HG03575 (cell line): ENCODE measurements around the gene CLTCL1.

Experiments
- ATAC-seq: cut with Tn5 transposase; IDR thresholded peaks from one replicate; pipeline ENCODE4 v1.9.1; 2021; ENCODE audit not compliant: unreplicated experiment, insufficient number of reproducible peaks, low FRiP score; ENCODE audit errors: extremely low read depth

The CLTCL1 gene

DNA sequence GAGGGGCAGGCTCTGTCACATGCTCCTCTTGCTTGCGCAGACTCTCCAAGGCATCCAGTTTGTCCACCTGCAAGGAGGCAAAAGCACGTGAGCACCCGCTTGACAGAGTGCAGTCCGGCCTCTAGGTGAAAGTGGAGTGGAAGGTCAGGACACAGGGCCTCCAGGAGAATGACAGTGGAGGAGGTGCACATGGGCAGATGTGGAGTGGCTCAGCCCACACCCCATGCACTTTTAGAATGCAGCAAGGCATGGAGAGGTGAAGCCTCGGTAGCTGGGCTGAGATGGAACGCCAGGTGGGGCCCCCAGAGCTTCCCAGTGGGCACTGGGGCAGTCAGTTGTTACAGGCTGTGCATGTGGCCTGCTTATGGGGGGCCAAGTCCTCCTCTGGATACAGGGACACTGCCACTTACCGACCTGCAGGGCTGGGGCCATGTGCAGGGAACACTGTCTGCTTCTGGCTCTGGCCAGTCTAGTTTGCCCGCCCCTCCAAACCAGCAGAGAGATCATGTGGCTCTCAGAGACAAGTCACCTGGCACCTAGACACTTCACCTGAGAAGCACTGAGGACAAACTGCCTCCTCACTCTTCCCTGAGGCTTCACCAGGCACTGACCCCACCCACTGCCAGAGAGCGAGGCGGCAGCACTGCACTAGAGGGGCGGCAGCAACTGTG is 110.6 kb downstream of the CLTCL1 start:
- no peak for ATAC-seq

DNA sequence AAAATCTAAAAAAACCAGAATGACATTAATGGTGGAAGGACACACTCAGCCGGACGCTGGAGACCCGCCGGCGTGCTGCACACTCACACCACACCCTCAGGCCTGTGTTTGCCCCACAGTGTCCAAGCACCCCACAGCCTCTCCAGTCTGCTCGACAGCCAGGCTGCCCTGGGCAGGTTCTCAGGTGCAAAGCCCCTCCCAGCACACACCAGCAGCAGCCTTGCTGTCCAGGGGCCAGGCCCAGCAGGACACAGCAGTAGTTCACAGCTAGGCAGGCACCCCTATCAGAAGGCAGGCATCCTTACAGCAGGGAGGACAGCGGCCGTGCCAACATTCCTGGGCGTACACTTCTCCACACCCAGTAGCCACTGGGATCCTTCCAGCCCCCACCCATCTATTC is 111.3 kb downstream of the CLTCL1 start:
- no peak for ATAC-seq

DNA sequence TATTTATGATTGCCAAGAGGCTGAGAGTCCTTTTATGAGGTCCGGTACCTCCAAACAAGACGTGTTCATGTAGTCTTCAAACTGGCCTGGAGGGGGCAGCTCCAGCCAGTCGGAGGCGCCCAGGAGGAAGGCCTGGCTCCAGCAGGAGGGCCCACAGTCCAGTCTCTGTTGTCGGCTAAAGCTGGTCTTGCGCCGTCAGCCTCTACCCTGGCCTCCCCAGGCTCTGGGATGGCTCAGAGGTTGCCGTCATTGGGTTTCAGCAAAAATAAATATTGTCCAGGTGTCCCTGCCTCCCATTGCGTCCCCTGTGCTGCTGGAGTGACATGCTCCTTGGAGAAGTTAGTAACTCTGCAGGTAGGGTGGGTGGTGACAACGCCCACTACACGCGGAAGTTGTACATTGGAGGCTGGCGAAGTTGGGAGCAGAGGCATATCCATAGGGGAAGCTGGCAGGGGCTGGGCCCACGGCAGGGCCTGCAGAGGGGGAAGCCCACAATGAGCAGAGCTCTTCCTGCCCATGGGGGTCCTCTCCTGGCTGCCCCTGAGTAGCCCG is 111.9 kb downstream of the CLTCL1 start:
- no peak for ATAC-seq

DNA sequence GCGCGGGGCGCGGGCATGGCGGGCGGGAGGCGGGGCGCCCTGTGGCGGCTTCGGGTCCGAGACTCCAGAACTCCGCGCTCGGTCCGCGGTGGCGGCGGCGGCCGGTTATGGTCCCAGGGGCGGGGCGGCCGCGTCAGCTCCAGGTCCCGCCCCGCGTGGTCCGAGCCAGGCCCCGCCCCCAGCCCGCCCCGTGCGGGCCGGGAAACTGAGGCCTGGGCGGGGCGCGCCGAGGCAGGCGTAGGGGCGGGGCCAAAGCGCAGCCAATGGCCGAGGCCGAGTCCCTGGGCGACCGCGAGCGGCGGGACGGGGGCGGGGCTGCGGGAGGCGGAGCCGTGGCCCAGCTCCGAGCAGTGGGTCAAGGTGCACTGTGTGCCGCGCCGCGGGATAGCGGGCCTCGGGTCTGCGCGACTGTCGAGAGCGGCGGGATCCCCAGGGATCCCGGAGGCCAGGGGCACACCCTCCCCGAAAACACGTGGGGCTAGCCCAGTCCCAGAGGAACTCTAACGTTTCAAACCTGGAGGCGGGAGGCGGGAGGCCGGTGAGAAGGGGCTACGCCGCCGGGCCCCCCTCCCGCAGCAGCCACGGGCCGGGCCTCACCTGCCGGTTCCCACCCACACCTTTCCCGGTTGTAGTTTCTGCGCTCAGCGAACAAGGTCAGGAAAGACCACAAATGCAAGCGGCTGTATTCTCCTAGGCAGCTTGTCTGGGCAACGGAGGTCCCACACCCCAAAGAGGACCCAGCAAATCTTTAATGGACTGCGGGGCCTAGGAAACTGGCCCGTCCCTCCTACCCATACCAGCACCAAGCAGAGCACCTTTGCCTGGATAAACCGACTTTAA is 112.6 kb downstream of the CLTCL1 start, which contains the start of gene SLC25A1:
SLC25A1 (minus strand) TSS at position 80 of the 840 bp plus-strand sequence; CDS start at position 17, 63 bp downstream.
- no peak for ATAC-seq

DNA sequence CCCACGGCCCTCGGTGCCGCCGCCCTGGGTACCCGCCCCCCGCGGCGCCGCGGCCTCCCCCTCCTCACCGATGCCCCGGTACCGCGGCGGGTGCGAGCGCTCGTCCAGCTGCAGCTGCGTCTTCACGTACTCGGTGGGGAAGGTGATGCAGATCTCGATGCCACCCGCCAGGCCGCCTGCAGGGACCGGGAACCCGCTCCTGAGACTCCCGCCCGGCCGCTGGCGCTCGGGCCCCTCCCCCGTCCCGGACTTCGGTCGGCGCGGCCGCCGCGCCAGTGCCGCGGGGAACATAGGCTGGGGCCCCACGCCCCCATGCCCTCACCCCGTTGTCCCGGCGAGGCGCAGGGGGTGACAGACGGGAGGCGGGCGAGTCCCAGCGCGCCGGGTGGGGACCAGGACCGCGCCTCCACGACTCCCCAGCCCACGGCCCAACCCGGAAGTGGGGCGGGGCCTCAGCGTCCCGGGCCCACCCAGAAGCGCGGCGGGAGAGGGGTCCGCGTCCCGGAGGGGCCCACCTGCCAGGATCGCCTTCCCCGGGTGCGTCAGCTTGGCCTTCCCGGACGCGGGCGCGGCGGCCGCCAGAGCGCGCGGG is 113.4 kb downstream of the CLTCL1 start:
- ATAC-seq: no peak

DNA sequence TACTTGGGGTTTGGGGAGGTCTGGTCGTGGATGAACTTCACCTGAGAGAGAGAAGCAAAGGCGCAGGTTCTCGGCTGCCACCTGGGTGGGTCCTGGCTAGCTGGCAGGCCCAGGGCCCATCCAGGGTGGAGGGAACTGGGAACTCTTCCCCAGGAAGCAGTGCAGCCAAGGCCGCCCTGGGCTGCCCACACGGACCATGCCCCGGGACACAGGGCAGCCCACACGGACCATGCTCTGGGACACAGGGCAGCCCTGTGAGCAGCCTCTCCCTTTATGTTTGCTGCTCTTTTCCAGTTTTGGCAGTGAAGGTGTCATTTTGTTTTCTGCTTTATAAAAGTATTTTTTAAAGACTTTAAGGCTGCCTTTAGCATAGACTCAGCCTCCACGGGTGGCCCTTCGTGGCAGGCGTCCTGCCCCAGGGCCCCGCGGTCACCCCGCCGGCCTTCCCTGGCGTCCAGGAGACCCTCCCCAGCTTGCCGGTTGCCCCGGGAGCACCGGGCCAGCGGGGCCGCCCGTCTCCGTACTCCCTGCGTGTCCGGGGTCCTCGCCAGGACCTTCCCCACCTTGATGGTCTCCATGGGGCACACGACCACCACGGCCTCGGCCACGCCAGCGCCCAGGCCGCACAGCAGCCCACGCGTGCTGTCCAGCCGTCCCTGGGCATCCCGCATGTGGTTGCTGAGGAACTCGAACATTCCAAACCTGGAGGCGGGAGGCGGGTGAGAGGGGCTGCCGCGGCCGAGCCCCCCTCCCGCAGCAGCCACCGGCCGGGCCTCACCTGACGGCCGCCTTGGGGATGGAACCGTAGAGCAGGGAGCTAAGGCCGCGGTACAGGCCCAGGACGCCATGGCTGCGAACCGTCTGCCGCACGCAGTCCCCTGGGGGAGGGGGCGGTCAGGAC is 114.1 kb downstream of the CLTCL1 start:
- no peak for ATAC-seq

DNA sequence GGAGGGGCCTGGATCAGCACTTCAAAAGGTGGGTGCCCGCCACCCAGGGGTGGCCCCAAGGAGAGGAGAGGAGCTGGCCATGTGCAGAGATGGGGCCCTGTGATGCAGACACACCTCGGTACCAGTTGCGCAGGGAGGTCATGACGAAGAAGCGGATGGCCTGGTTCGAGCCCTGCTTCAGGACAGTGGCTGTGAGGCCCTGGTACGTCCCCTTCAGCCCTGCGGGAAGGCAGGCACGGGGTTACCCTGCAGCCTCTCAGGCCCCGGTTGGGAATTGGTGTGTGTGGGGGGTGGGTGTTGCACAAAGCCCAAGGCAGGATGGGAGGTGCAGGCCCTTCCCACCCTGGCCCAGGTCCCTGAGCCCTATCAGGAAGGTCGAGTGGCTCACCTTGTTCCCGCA is 114.8 kb downstream of the CLTCL1 start:
- no peak for ATAC-seq

DNA sequence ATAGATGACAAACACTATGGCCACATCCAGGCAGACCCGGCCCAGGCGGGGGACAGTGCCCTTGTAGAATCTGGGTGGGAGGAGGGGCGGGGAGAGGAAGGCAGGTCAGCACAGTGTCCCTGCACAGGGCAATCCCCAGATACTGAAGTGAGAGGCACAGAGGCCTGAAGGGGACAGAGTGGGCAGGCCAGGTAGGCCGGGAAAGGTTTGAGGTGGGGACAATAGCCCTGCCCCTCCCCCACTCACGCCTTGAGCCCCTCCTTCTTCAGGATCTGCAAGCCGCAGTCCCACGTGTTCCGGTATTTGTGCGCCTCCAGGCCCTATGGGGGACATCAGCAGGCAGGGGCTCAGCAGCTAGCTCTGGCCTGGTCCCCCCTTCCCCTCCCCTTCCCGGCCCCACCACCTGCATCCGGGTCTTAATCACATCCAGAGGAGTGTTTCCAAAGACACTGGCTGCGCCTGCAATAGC is 115.3 kb downstream of the CLTCL1 start:
- no peak for ATAC-seq

DNA sequence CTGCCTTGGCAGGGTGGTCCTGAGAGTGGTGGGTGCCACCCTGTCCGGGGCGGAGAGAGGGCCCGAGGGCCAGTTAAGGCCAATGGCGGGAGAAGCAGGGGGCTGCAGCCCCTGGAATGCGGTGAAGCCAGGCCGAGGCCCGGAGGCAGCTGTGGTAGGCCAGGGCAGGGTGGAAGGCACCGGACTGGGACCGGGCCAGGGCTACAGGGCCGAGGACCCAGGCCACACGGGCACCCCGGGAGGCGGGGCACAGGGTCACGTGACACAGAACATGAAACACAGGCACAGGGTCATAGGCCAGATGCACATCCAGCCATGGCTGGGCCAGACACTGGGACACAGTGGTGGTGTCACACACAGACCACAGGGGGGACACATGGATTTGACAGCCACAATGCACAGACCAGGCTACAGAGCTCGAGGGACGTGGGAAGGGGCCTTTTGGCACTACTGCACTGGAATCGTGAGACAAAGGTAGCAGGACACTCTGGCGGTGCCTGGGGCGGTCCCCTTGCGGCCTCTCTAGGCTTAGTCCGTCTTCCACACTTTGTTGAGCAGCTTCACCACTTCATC is 115.8 kb downstream of the CLTCL1 start:
- no peak for ATAC-seq

DNA sequence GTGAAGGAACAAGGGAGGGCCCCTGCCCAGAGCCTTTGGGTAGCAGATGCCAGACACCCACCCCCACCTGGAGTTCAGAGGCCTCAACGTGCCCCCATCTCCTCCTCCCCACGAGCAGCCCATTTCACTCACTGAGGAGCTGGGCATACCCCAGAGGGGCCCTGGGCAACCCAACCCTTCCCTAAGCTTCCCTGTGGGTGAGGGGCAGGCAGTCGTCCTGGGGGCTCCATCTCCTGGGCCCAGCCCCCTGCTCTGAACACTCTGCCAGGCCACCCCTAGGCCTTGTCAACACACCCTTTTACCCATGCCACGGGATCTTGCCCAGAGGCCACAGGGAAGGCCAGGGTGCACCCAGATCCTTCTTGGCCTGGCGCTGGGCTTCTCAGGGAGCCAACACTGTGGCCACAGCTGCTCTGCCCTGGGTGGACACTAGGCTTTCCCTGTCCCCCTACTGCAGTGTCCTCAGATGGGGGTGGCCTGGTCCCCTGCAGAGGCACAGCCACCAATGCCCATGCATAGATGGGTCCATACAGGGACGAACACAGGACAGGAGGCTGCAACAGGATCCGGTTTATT is 116.4 kb downstream of the CLTCL1 start:
- ATAC-seq: no peak

DNA sequence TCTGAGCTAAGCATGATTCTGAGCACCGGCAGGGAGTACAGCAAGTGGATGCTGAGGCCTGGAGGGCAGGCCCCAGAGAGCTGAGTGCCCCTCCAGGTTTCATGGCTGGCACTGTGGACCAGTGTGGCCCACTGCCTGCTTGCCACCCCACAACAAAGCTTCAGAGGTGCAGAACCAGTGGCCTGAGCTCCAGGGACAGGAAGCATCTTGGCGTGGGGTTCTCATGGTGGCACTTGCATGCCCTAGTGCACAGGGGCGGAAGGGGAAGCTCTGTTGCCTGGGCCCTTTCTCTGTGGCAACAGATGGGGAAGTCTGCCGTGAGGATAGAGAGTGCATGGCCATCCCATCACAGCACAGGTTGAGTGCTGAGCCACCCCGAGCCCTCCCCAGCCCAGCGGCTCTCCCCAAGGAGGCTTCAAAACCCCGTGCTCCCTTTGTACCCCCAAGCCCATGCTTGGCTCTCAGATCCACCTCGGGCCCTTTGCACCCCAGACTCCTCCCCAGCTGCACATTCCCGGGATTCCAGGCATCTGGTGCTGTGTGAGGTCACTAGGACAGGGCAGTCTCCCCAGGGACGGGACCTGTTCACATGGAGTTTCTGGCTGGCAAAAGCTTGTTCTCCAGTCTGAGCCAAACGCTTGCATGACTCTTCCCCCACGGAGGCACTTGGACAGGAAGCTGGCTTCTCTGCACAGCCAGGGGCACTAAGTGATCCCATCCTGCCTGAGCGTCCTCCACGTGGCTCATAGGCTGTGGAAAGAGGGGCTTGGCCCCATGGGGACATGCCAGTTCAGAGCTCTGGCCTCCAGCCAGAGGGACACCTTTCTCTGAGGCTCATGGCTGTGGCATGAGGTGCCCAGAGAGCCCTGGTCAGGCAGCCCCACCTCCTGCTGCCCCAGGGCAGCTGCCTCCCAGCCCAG is 117.2 kb downstream of the CLTCL1 start:
- no peak for ATAC-seq

DNA sequence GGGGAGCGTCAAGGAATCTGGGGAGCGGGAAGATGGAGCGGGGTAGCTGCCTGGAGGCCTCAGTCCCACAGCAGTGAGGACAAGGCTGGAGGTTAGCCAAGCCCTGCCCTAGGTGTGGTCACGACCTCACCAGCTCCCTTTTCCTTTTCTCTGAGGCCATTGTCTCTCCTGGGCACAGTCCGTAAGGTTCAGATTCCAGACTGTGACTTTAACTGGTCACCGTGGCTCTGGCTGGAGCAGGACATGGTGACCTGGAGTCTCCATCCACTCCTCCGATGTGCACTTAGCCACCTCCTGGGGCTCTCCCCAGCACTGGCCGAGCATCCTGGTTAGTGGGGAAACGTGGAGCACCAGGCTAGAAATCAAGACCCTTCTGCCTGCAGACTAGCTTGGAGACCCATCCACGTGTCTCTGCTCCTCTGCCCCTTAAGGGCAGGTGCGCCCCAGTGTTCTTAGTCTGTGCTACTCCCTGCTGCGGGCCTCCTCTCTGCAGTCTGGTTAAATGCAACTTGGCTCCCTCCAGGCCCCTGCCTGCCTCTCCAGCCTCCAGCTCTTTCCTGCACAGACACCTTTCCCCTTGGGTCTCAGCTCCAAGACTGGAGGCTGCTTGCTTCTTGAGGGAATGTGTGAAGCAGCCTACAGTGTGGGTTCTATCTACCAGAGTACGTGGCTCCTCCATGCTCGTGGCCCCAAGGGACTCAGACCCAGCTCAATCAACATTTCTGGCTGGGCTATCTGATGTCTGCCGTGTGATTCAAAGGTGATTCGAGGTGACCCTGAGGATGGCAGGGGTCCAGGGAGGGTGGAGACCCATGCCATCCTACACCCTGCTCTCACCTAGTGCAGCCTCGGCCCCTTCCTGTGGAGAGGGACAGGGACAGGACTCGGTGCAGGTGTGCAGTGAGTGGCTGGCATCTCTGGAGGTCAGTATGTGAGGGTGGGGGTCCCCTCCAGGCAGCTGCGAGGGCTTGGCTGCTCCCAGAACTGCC is 118.2 kb downstream of the CLTCL1 start:
- no peak for ATAC-seq

DNA sequence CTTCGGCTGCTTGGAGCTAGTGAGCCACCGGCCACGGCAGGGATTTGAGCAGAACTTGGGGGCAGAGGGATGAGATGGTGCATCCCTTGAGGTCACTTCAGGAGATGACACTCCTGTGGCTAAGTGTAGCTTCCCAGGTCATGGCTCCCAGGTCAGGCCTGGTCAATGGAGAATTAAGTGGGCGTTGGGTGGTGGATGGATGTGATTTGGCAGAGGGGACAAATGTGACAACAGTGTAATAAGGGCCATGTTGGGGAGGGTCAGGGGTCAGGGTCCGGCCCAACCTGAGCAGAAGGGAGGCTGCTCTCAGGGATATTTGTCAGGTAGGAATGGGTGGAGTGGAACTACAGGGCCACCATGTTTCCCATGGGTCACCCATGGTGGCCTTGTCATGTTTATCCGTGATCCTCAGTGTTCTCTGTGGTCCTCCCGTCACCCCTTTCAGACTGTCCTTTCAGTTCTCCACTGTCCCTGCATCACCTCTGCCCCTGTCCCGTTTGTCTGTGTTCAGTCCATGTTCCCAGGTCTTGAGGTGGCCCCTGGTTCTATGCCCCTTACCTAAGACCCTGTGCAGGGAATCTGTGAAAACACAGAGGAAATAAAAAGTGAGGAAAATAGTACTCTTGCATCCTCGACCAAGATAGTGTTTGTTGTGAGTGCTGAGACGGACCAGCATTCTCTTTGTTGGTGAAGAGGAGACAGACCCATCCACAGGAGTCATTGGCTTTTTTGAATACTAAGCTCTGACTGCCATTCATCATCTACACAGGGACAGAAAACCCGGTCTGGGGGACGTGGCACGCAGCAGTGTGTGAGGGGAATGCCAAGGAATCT is 119.1 kb downstream of the CLTCL1 start:
- no peak for ATAC-seq

DNA sequence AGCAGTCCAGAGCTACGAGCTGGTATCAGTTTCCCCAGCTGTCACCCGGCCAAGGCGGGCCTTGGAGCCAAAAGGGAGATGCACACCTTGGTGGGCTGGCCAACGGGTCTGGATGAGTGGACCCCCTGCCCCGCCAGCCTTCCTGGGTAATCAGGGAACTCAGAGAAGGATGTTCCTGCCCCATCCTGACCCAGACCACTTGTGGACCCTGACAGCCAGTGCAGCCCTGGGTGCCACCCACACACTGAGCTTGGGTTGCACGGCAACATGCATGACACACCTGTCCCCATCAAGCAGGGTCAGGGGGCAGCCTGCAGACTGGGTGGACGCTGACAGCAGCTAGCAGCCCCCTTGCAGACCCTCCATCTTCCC is 121.6 kb downstream of the CLTCL1 start:
- ATAC-seq: no peak
